HepG2 (cell line): ENCODE data around the gene WNK4. TPM values are rescaled to one million over a fixed set of nuclear protein-coding genes. Genes with fewer than 3 reads are reported as not detected.

Experiments used
- HDAC2 ChIP-seq: sonication (generic); formaldehyde crosslinking; IDR thresholded peaks from 2 replicates; pipeline ENCODE4 v1.4.0; 2020; ENCODE audit warnings: missing genetic modification reagents
- HNF4A ChIP-seq: sonication (generic); formaldehyde crosslinking; IDR thresholded peaks from 2 replicates; pipeline ENCODE4 v1.4.0; 2020; ENCODE audit warnings: missing genetic modification reagents
- HOMEZ ChIP-seq: IDR thresholded peaks from 2 replicates; pipeline ENCODE4 v1.6.1; 2016; ENCODE audit warnings: low read depth
- MTA1 ChIP-seq: sonication (generic); formaldehyde crosslinking; IDR thresholded peaks from 2 replicates; pipeline ENCODE4 v1.4.0; 2020; ENCODE audit warnings: missing genetic modification reagents, mild to moderate bottlenecking, borderline replicate concordance
- NFE2L2 ChIP-seq: fragments of 150-350 bp; IDR thresholded peaks from 2 replicates; pipeline ENCODE4 v1.6.1; 2014; ENCODE audit warnings: low read length
- NPAS2 ChIP-seq: sonication (generic); formaldehyde crosslinking; IDR thresholded peaks from 2 replicates; pipeline ENCODE4 v1.8.0; 2022; ENCODE audit warnings: mild to moderate bottlenecking, missing genetic modification reagents, borderline replicate concordance
- PAX8 ChIP-seq: sonication (generic); formaldehyde crosslinking; IDR thresholded peaks from 2 replicates; pipeline ENCODE4 v1.8.0; 2022; ENCODE audit warnings: mild to moderate bottlenecking, missing genetic modification reagents, borderline replicate concordance
- RORA ChIP-seq: sonication (generic); formaldehyde crosslinking; IDR thresholded peaks from 2 replicates; pipeline ENCODE4 v1.5.0; 2020; ENCODE audit warnings: mild to moderate bottlenecking, missing genetic modification reagents, moderate library complexity
- SRSF1 ChIP-seq: fragments of 200-400 bp; formaldehyde crosslinking; optimal IDR thresholded peaks from 2 replicates; pipeline ENCODE3; 2017; ENCODE audit warnings: mild to moderate bottlenecking, low read depth, low read length, moderate library complexity
- TCF12 ChIP-seq, 2 experiments: fragments of 450-650 bp in 1 of 2; sonication (generic) in 1 of 2; formaldehyde crosslinking in 1 of 2; IDR thresholded peaks; 2 replicates each; pipeline versions ENCODE4 v1.6.1 to v1.8.0; 2017 to 2022; ENCODE audit warnings: antibody characterized with exemption in 1 of 2, mild to moderate bottlenecking in 1 of 2, missing genetic modification reagents in 1 of 2, moderate library complexity in 1 of 2
- THYN1 ChIP-seq: sonication (generic); formaldehyde crosslinking; IDR thresholded peaks from 2 replicates; pipeline ENCODE4 v1.8.1; 2023; ENCODE audit warnings: low read depth, mild to moderate bottlenecking, moderate library complexity, missing genetic modification reagents, borderline replicate concordance
- TMF1 ChIP-seq: sonication (generic); formaldehyde crosslinking; IDR thresholded peaks from 2 replicates; pipeline ENCODE4 v1.8.1; 2022; ENCODE audit warnings: low read depth, missing genetic modification reagents
- TRIM24 ChIP-seq: sonication (generic); formaldehyde crosslinking; IDR thresholded peaks from 2 replicates; pipeline ENCODE4 v1.8.0; 2022; ENCODE audit warnings: mild to moderate bottlenecking, missing genetic modification reagents
- ZBTB40 ChIP-seq, 2 experiments: fragments of 450-650 bp in 1 of 2; sonication (generic) in 1 of 2; formaldehyde crosslinking in 1 of 2; IDR thresholded peaks; 2 replicates each; pipeline versions ENCODE4 v1.6.1 to v1.8.0; 2016 to 2022; ENCODE audit warnings: antibody characterized with exemption in 1 of 2, mild to moderate bottlenecking in 1 of 2, missing genetic modification reagents in 1 of 2
- ZFP90 ChIP-seq: sonication (generic); formaldehyde crosslinking; IDR thresholded peaks from 2 replicates; pipeline ENCODE4 v1.8.0; 2022; ENCODE audit warnings: missing genetic modification reagents, mild to moderate bottlenecking, inconsistent platforms, borderline replicate concordance
- ZMAT5 ChIP-seq: sonication (generic); formaldehyde crosslinking; IDR thresholded peaks from 2 replicates; pipeline ENCODE4 v1.5.0; 2020; ENCODE audit warnings: mild to moderate bottlenecking, low read depth, missing genetic modification reagents, borderline replicate concordance
- ZNF337 ChIP-seq: sonication (generic); formaldehyde crosslinking; IDR thresholded peaks from 2 replicates; pipeline ENCODE4 v1.5.1; 2020; ENCODE audit warnings: missing genetic modification reagents, low read depth, mild to moderate bottlenecking, borderline replicate concordance
- ZNF354B ChIP-seq: sonication (generic); formaldehyde crosslinking; IDR thresholded peaks from 2 replicates; pipeline ENCODE4 v1.8.0; 2022; ENCODE audit warnings: mild to moderate bottlenecking, missing genetic modification reagents
- ZNF652 ChIP-seq: IDR thresholded peaks from 2 replicates; pipeline ENCODE4 v1.6.1; 2016; ENCODE audit warnings: low read depth, borderline replicate concordance
- polyA plus RNA-seq, 8 experiments: library from polyadenylated mRNA; depleted of rRNA in 3 of 8; stranded (reverse) in 7 of 8; unstranded in 1 of 8; fragments of >200 nt; fragmentation: Illumina TruSeq in 4 of 8; extraction: Trizol in 4 of 8; gene quantifications; 2 replicates each; pipeline versions ENCODE4 v1.2.1 to v1.2.3, GENCODE V29; 2011 to 2016; ENCODE audit warnings: low read depth in 4 of 8, missing spikeins in 1 of 8, mixed read lengths in 1 of 8; ENCODE audit not compliant: insufficient read depth in 1 of 8
- total RNA-seq, 5 experiments: library from RNA; depleted of rRNA; stranded (reverse); fragments of >200 nt; fragmentation: Illumina TruSeq; extraction: Trizol; gene quantifications; 2 replicates each; pipeline ENCODE4 v1.2.3, GENCODE V29; 2016; ENCODE audit warnings: low read depth in 1 of 5

Gene WNK4
- total and polyA plus RNA-seq, 2 of the 13 experiments (the other 11 are each of a cell fraction or from before 2014, with no cell fraction given): 2.7 to 13.7 TPM

GRCh38 chr17:42791948-42792347, 11.5 kb downstream of the WNK4 start (continued):
- TF ChIP-seq ZBTB40 (IDR thresholded peaks at IDR 0.05) (no peak), ZBTB40 (CRISPR knock-in tag; IDR thresholded peaks at IDR 0.05) (no peak), RORA (CRISPR knock-in tag) (no peak), ZFP90 (CRISPR knock-in tag) (no peak), HDAC2 (CRISPR knock-in tag) (peak; percentile 33; the same call in 1 of the 2 replicates), NFE2L2 (no peak), ZNF337 (CRISPR knock-in tag) (no peak), HNF4A (CRISPR knock-in tag) (peak; percentile 88), PAX8 (no peak), SRSF1 (no peak), ZNF354B (no peak), ZNF652 (CRISPR knock-in tag) (0 out of 2 replicates have a peak, but pooled peaks have one; percentile 46), HOMEZ (CRISPR knock-in tag) (peak; percentile 18; the same call in 1 of the 2 replicates), THYN1 (CRISPR knock-in tag) (no peak), TRIM24 (CRISPR knock-in tag) (no peak), ZMAT5 (CRISPR knock-in tag) (no peak), NPAS2 (no peak), TCF12 (IDR thresholded peaks at IDR 0.05) (no peak), TCF12 (CRISPR knock-in tag; IDR thresholded peaks at IDR 0.05) (no peak), TMF1 (CRISPR knock-in tag) (no peak), MTA1 (CRISPR knock-in tag) (no peak)
